GM11168 (cell line): ENCODE measurements around the gene GNAT2.

ENCODE experiments used
- in situ Hi-C: fragments of 300-500 bp; cut with MboI; formaldehyde crosslinking; loops from one replicate; pipeline ENCODE4 v1.12.0; 2022; ENCODE audit warnings: low sequenced_read_pairs; ENCODE audit not compliant: unreplicated experiment

The GNAT2 gene

DNA sequence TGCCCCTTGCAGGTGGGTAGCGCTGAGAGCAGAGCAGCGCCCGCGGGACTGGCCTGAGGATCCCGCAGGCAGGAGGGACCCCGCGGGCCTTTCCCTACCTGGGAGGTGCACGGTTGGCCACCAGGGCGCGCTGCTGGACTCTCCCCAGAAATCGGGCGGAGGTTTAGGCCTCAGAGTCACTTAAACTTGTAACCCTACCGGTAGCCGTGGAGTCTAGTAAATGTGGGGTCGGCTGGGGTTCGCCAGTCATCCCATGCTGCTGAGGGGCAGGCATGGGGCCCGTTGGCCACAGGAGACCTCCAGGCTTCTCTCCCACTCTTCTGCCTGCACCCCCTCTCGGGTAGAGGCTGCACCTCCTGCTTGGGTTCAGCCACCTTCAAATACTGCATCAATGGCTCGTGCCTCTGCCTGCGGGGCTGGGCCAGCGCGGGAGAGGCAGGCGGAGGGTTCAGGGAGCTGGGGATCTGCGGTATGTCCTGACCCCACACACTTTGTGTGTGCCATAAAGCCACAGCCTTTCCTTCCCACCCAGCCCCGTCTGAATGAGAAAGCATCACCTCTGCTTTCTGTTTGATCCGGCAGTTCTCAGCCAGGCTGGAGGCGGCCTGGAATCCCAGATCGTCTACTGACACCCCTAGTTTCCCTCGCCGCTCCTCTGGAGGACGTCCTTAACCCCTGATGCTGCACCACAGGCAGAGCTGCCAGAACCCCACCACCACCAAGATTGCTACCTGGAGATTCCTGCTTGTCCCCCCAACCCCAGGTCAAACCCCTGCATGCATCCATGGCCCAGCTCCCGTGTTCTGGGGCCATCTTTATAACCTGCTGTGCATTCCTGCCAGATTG lies 24.2 kb upstream of the GNAT2 start:
- in situ Hi-C loops, result loop anchor here (5.0 kb wide), 1 partner anchor 129 kb away; no protein-coding TSS in a partner anchor

DNA sequence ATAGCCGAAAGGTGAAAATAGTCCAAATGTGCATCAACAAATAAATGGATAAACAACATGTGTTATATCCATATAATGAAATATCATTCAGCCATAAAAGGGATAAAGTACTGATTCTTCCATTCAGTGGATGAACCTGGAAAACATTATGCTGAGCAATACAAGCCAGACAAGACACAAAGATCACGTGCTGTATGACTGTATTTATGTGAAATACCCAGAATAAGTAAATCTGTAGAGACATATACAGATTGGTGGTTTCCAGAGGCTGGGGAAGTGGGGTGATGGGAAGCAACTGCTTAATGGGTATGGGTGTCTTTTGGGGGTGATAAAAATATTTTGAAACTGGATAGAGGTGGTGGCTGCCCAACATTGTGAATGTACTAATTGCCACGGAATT lies 23.2 kb upstream of the GNAT2 start:
- in situ Hi-C loops, result loop anchor here (5.0 kb wide), 1 partner anchor 130 kb away; no protein-coding TSS in a partner anchor

DNA sequence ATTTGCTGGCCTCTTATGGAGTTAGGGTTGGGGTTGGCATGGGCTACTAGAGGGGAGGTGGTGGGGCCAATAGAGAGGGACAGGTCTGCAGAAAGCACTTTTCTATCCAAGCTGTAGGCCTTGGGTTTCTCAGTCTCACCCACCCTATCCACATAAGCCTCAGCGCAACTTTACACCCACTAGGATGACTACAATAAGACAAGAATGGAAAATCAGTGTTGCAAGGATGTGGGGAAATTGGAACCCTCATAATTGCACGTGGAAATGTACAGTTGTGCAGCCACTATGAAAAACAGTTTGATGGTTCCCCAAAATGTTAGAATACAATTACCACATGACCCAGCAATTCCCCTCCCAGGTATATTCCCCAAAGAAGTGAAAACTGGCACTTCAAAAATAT lies 22.4 kb upstream of the GNAT2 start:
- in situ Hi-C loops, result loop anchor here (5.0 kb wide), 1 partner anchor 130 kb away; no protein-coding TSS in a partner anchor

DNA sequence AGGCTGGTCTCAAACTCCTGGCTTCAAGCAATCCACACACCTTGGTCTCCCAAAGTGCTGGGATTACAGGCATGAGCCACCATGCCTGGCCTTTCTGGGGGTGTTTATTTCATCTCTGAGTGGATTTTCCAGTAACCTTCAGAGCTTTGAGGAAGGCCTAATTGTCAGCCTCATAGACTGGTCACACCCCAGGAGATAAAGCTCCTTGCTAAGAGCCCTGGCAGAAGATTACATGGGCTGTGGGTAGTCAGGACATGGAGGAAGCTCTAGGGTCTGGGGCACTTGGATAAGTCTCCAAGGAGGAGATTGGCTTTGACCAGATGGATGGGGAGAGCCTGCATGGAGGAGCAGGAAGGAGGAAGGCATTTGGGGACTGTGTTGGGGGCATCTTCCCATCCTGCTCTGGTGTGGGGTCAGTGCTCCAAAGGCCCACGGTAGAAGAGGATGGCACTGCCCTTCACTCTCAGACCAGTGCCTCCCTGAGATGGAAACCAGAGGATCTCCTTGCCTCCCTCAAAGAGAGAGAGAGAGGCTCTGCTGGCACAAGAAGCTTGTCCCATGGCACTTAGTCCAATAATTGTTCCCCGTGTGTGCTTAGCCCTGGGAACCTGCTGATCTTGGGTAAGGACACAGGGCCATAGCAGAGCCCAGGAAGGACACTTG lies 21.8 kb upstream of the GNAT2 start:
- in situ Hi-C loops, result loop anchor here (5.0 kb wide), 1 partner anchor 131 kb away; no protein-coding TSS in a partner anchor

DNA sequence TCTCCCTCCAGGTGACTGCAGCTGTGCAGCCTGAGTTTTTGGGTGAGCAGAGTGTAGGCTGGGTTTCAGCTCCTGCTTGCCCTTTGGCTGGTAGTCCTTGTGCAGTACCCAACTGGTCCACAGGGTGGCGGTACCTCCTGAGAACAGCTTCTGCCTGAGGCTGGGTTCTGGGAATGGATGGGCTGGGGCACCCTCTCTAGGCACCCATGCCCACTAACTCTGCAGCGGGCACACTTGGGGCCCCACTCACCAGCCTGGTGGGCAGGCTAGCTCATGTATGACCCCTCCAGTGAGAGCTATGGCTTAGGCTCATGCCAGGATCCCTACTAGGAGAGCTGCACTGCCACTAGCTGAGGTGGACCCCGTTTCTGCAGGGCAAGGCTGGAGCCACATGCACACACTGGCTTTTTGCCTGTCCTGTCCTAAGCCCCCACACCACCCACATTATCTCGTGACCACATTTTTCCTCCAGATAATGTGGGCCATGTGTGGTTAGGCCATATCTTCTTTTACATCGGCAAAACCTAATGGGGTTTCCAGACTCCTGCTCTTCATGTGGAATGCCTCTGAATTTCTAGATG lies 21.0 kb upstream of the GNAT2 start:
- in situ Hi-C loops, result loop anchor here (5.0 kb wide), 1 partner anchor 132 kb away; no protein-coding TSS in a partner anchor

DNA sequence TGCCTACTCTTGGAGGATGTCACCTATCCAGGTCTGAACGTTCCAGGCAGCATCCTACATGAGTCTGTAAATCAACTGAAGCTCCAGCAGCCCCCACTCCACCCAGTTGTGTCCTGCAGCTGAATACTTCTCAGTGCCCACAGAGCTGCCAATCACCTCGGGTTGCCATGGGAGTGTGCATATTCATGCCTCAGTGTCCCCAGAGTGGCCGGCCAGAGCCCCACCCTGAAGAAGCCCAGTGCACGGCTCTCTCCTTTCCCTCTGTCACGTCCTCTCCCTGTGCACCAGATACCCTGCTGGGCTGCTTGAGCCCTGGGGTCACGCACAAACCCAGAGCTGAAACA lies 20.4 kb upstream of the GNAT2 start:
- in situ Hi-C loops, result loop anchor here (5.0 kb wide), 1 partner anchor 132 kb away; no protein-coding TSS in a partner anchor

DNA sequence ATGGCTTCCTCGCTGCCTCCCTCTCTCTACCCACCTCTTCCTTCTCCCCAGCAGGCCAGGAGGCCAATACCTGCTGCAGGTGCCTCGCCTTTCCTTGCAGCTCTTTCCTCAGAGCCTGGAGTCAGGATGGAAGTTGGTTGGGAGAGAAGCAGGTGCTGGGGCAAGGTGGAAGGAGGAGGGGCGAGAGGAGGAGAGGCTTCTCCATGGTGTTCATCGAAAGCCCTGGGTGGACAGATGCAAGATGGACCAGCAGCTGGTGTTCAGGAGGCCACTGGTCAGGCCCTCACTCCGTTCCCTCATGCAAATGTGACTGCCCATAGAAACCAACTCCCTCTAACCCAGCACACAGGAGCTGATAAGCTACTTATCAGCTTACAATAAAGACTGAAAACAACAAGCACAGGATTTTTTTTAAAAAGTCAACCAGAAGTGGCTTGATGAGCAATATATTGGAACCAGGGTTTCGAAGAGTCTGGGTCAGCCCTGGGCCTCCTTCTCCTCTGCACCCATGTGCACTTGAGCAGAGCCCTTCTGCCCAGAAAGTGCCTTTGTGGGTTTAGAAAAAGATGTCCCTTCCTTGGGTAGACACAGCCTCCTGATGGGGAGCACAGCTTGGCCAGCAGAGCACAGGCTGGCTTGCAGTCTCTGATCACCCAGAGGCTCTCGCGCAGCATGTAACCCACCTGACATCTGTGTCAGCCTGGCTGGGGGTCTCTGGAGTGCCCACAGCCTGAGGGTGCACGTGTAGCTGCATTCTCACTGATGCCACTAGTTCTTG lies 19.8 kb upstream of the GNAT2 start:
- in situ Hi-C loops, result no loop called here

DNA sequence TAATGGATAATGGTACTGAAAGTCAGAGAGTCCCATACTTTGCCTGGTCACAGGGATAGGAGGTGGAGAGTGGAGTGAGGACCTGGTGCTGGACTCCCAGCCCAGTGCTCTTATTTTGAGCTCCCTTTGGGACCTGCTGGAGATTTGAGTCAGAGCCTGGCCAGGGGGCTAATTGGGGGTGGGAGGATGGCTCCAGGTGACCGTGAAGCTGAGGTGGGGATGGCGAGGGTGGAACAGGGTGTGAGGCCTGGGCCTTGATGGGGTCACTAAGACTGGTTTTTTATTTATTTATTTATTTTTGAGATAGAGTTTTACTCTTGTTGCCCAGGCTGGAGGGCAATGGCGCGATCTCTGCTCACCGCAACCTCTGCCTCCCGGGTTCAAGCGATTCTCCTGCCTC lies 18.0 kb upstream of the GNAT2 start:
- in situ Hi-C loops, result no loop called here

DNA sequence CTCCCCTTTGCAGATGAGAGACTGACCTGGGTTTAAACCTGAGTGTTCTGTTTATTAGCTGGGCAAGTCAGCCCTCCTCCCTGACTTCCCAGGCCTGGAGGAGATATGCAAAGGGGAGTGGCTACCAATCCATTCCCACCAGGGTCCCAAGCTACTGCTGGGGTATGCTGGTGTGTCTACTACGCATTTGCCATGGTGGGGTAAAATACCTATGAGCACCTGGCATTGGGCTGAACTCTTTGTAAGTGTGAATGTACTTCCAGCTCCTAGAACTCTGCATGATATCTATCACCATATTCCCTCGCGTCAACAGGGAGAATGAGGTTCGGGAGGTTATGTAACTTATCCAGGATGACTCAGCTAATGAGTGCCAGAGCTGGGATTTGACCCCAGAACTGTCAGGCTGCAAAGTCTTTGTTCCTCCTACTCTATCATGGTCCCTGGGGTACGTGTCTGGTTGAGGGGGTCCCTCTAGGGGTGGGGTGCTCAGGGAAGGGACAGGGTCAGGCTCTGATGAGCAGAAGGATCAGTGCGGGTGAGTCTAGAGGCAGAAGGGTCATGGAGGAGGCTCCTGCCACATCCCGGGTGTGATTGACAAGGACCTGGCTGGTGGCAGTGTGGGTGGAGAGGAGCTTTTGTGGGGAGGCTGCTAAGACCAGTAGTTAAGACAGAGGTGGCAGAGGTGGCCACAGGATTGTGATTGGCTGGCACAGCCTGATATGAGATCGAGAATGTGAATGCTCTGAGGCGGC lies 17.0 kb upstream of the GNAT2 start:
- in situ Hi-C loops, result no loop called here

DNA sequence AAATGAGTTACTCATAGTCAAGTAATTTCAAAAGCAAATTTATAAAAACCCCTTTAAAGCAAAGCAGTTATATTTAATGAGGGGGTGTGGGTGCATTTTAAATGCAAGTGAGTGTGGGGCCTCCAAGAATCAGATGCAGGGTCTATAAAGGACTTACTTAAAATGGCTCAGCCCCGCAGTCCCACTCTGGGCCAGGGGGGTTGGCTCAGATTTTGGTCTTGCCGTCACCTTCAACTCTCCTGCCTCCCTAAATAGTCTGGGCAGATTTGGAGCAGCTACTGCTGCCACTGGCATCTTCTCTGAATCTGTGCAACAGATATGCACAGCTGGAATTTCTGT lies 16.4 kb upstream of the GNAT2 start:
- in situ Hi-C loops, result no loop called here

DNA sequence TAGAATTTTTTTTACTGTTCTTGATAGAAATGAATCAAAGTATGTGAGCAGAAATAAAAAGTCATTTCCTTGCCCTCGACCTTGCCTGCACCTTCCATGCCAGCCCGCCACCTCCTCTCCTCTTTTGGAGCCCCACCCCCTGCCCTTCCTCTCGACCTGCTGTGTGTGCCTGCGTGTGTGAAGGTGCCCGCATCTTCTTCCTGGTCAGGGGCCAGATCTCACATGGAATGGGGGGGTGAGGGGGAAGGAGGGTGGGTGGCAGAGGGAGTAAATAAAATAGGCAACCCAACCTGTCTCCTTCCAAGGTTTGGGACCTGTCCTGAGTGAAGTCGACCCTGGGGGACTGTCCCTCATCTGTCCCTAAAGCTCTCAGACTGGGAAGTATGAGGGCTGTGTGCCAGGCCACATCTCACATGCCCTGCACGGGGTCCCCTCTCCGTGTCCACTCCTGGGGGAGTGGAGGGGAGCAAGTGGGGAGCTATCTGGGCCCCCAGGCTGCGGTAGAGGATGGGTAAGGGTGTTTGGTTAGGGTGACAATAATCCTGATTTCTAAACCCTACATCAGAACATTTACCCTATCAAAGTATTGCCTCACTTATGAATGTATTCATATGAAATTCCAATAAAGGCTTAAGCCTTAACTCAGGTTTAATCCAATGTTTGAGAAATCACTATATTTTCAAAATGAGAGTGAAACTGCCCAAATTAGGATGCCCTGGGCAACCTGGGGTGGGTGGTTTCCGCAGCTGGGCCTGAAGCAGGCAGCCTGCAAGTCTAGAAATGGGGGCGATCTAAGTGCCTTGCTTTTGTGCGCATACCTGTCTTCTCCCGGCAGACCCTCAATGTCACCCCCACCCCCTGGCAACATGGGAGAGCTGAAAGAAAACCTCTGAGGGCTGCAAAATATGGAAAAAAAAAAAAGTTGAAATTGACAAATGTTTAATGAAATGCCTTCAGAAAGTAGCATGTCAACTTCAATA lies 15.6 kb upstream of the GNAT2 start:
- in situ Hi-C loops, result no loop called here

DNA sequence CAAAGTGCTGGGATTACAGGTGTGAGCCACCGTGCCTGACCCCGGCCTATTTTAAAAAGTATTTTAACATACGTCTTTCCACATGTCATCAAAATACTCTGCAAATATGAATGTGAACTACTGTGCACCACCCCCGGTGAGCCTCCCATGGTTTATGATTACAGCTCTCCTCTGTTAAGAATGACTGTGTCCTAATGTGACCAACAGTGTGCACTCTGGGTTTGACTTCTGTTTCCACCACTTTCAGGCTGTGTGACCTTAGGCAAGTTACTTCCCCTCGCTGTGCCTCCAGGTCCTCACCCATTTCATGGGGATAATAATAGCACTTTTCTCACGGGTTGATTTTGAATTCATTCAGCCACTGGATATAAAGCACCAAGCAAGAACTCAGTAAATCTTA lies 14.9 kb upstream of the GNAT2 start:
- in situ Hi-C loops, result no loop called here

DNA sequence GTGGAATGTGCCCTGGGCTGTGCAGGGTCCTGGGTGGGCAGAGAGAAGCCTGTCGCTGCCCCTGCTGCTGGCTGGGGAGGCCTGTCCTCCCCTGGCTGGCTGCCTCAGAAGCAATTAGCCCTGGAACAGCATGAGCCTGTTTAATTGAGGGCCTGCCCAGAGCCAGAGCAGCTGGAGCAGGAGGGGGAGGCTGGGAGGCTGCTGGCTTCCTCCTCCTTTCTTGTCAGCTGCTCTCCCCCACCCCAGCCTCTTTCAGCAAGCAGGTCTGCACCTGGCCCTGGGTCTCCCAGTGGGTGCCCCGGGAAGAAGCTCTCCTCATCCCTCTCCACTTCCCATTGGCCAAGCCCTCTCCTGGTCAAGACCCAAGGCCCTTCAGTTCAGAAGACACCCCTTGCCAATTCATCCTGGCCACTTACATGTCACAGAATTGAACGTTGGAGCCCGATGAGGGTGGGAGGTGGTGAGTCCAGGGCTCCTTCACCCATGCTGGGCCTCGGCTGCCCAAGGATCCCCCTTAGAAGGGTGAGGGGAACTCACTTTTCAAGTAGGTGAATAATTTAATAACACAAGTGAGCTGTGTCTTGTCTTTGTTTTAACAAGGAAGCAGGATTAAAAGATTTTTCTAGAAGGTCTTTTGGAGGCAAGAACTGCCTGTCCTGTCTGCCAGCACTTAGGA lies 13.4 kb upstream of the GNAT2 start:
- in situ Hi-C loops, result no loop called here

DNA sequence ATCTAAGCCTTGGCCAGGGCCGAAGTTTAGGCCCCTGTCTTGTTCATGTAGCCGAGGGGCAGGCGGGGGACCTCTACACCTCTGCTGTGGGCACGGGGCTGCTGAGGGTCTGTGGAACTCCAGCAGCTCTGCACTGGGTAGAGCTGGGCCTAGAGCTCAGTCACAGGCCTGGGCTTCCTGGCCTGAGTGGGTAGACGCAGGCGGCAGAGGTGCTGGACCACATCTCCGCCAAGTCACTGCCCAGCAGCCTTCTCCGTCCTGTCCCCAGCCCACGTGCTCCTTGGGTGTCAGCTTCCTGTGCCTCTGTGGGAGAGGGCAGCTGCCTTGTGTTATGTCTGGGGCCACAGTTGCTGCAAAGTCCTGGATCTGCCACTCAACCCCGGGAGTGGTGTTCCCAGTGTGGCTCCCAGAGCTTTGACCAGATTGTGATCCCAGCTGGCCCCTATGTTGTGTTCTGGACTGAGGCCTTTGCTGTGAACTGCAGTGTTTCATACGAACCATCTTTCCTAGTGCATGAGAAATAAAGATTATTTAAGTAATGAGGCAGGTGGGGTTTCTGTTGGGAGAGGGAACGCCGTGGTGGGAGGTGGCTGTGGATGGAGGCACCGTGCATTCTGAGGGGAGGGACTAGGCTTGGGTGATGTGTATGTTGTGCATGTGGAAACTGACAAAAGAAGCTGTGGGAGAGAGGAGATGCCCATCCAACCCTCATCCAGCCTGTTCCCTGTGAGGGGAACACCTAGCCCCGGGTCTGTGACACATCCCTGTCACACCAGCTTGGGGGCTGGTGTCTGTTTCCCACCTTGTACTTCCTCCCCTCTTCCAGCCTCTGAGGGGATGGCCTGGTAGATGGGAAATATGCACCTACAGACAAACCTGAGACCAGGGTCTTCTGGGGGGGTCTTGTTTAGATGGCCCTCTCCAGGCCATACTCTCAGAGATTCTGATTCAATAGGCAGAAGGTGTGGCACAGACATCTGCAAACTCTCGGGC lies 12.4 kb upstream of the GNAT2 start:
- in situ Hi-C loops, result no loop called here

DNA sequence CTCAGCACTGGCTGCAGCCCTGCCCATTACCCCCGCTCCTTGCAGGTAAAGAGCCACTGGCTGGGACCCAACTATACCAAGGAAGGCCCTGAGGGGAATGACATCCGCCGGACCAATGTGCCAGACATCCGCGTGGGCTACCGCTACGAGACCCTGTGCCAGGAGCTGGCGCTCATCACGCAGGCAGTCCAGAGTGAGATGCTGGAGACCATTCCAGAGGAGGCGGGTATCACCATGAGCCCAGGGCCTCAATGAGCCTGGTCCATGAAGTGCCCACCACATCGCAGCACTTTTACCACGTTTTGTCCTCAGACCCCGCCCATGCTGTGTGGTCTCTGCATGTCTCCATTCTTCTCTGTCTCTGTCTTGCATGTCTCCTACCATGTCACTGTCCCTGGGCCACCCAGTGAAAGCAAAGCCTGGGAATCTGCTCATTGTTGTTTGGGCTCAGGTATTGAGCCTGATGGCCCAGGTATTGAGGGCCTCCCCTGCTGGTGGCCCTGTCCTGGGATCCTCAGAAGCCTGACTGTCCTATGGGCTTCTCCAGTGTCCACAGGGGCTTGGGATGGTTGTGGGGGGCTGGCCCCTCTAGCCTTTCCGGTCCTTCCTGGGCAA lies 11.6 kb upstream of the GNAT2 start:
- in situ Hi-C loops, result no loop called here

DNA sequence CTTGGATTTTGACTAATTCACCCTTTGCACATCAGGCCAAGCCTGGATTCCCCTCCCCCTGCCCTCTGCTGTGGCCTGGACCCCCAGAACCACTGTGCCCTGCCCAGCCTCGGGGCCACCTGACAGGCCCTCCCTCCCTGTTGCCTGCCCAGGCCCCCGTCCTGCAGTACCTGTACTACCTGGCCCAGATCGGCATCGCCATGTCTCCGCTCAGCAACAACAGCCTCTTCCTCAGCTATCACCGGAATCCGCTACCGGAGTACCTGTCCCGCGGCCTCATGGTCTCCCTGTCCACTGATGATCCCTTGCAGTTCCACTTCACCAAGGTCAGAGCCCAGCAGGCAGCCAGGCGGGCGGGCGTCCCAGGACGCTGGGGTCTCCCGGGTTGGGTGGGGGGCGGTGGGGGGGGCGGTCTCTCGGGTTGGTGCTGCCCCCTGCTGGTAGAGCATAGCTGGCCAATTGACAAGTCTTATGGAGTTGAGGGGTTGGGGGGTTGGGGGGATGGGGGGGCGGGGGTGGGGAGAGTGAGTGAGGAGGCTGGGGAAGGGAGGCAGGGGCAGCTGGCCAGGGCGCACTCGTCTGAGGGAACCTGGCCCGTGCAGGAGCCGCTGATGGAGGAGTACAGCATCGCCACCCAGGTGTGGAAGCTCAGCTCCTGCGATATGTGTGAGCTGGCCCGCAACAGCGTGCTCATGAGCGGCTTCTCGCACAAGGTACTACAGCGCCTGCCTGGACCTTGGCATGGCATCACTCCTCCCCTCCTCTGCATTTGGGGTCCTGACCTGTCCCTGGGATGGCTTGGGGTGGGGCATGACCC lies 10.9 kb upstream of the GNAT2 start:
- in situ Hi-C loops, result no loop called here
